DOHH2 (cell line): Measurements from ENCODE around the gene CNGA1.

Experiments
- CTCF ChIP-seq: fragments of 200-600 bp; sonication (generic); IDR thresholded peaks from one replicate; pipeline ENCODE4 v1.5.1; 2014; ENCODE audit warnings: antibody characterized with exemption, mild to moderate bottlenecking, low read depth, low read length; ENCODE audit not compliant: poor library complexity, severe bottlenecking
- EZH2phosphoT487 ChIP-seq: fragments of 200-600 bp; sonication (generic); IDR thresholded peaks from 2 replicates; pipeline ENCODE4 v1.6.1; 2017; ENCODE audit warnings: borderline replicate concordance, mild to moderate bottlenecking, antibody characterized with exemption, low read length, moderate library complexity, mixed read lengths

- TF ChIP-seq CTCF = no peak
- TF ChIP-seq EZH2phosphoT487 = no peak
These were observed 11.2 kb upstream of the CNGA1 start for GRCh38 chr4:48027653-48028052.
